Mesenchymal stem cell (in vitro differentiated cells and primary cell): Measurements from ENCODE around the gene C17orf114.

Experiments
- DNase-seq: peaks from one replicate; pipeline ENCODE4 v3.0.0-alpha.2; 2013
- H2AFZ ChIP-seq: one replicate; pipeline ENCODE4 v1.6.1; 2013; ENCODE audit warnings: low read depth, mild to moderate bottlenecking, control low read depth, inconsistent platforms, low read length, moderate library complexity
- H2AK5ac ChIP-seq: 2 replicates; pipeline ENCODE4 v1.6.1; 2013; ENCODE audit warnings: low read length, moderate library complexity, mild to moderate bottlenecking, inconsistent platforms; ENCODE audit not compliant: severe bottlenecking
- H2BK120ac ChIP-seq: one replicate; pipeline ENCODE4 v1.6.1; 2013; ENCODE audit warnings: low read depth, mild to moderate bottlenecking, inconsistent platforms, low read length, moderate library complexity
- H2BK12ac ChIP-seq, 2 experiments: one replicate each; pipeline ENCODE4 v1.6.1; 2013; ENCODE audit warnings: inconsistent platforms in 2 of 2, low read length in 2 of 2, mild to moderate bottlenecking in 2 of 2, moderate library complexity in 2 of 2, control low read depth in 1 of 2
- H2BK15ac ChIP-seq: one replicate; pipeline ENCODE4 v1.6.1; 2013; ENCODE audit warnings: mild to moderate bottlenecking, low read depth, inconsistent platforms; ENCODE audit not compliant: poor library complexity, severe bottlenecking
- H2BK5ac ChIP-seq: 2 replicates; pipeline ENCODE4 v1.6.1; 2013; ENCODE audit warnings: low read depth, mild to moderate bottlenecking, low read length, control low read depth, inconsistent platforms; ENCODE audit not compliant: poor library complexity, severe bottlenecking
- H3K14ac ChIP-seq, 2 experiments: one replicate each; pipeline ENCODE4 v1.6.1; 2013; ENCODE audit warnings: inconsistent platforms in 2 of 2, low read length in 2 of 2, control low read depth in 1 of 2, mild to moderate bottlenecking in 1 of 2, moderate library complexity in 1 of 2
- H3K18ac ChIP-seq, 2 experiments: one replicate each; pipeline ENCODE4 v1.6.1; 2013; ENCODE audit warnings: inconsistent platforms in 2 of 2, low read length in 2 of 2, control low read depth in 1 of 2, low read depth in 1 of 2, mild to moderate bottlenecking in 1 of 2
- H3K23ac ChIP-seq, 2 experiments: one replicate each; pipeline ENCODE4 v1.6.1; 2013; ENCODE audit warnings: inconsistent platforms in 2 of 2, low read length in 2 of 2, mild to moderate bottlenecking in 2 of 2, moderate library complexity in 2 of 2, control low read depth in 1 of 2
- H3K27ac ChIP-seq: 2 replicates; pipeline ENCODE4 v1.5.1; 2013; ENCODE audit warnings: mild to moderate bottlenecking, moderate library complexity, low read length, control low read depth, inconsistent platforms; ENCODE audit not compliant: poor library complexity, severe bottlenecking
- H3K27me3 ChIP-seq, 2 experiments: 2 replicates each; pipeline versions ENCODE4 v1.6.1 to v1.7.0; 2013; ENCODE audit warnings: low read length in 2 of 2, mild to moderate bottlenecking in 2 of 2, moderate library complexity in 2 of 2, control low read depth in 1 of 2, inconsistent platforms in 1 of 2; ENCODE audit not compliant: control insufficient read depth in 1 of 2, insufficient read depth in 1 of 2
- H3K36me3 ChIP-seq, 2 experiments: 2 replicates each; pipeline versions ENCODE4 v1.6.1 to v1.7.0; 2013; ENCODE audit warnings: low read length in 2 of 2, control low read depth in 1 of 2, inconsistent platforms in 1 of 2, low read depth in 1 of 2, mild to moderate bottlenecking in 1 of 2; ENCODE audit not compliant: insufficient read depth in 2 of 2, control insufficient read depth in 1 of 2
- H3K4ac ChIP-seq, 2 experiments: one replicate each; pipeline ENCODE4 v1.6.1; 2013; ENCODE audit warnings: inconsistent platforms in 2 of 2, low read length in 2 of 2, mild to moderate bottlenecking in 2 of 2, moderate library complexity in 2 of 2, control low read depth in 1 of 2, low read depth in 1 of 2
- H3K4me1 ChIP-seq: 2 replicates; pipeline ENCODE4 v1.6.1; 2013; ENCODE audit warnings: low read depth, low read length, control low read depth; ENCODE audit not compliant: control insufficient read depth, insufficient read depth
- H3K4me2 ChIP-seq: 2 replicates; pipeline ENCODE4 v1.6.1; 2013; ENCODE audit warnings: low read length, mild to moderate bottlenecking, inconsistent platforms; ENCODE audit not compliant: poor library complexity, severe bottlenecking
- H3K4me3 ChIP-seq, 2 experiments: 2 replicates each; pipeline versions ENCODE4 v1.5.1 to v1.7.0; 2013; ENCODE audit warnings: low read length in 2 of 2, mild to moderate bottlenecking in 2 of 2, control low read depth in 1 of 2, low read depth in 1 of 2; ENCODE audit not compliant: insufficient read depth in 1 of 2
- H3K79me1 ChIP-seq: replicated peaks from 2 replicates; pipeline ENCODE4 v1.6.1; 2013; ENCODE audit warnings: mild to moderate bottlenecking, control low read depth, low read length, inconsistent platforms; ENCODE audit not compliant: poor library complexity, severe bottlenecking
- H3K9ac ChIP-seq: 2 replicates; pipeline ENCODE4 v1.7.0; 2013; ENCODE audit warnings: mild to moderate bottlenecking, low read length, moderate library complexity
- H3K9me3 ChIP-seq: 2 replicates; pipeline ENCODE4 v1.7.0; 2013; ENCODE audit warnings: mild to moderate bottlenecking, low read length; ENCODE audit not compliant: control insufficient read depth
- H4K8ac ChIP-seq: one replicate; pipeline ENCODE4 v1.6.1; 2013; ENCODE audit warnings: inconsistent platforms, mild to moderate bottlenecking, low read length, moderate library complexity
- H4K91ac ChIP-seq: one replicate; pipeline ENCODE4 v1.6.1; 2013; ENCODE audit warnings: mild to moderate bottlenecking, low read length, inconsistent platforms
- whole genome bisulfite sequencing: methylation state at CpG from one replicate; pipeline ENCODE4 v1.1.7; 2013; ENCODE audit warnings: mixed read lengths; 5-methylcytosine and 5-hydroxymethylcytosine counted together

Gene C17orf114

DNA sequence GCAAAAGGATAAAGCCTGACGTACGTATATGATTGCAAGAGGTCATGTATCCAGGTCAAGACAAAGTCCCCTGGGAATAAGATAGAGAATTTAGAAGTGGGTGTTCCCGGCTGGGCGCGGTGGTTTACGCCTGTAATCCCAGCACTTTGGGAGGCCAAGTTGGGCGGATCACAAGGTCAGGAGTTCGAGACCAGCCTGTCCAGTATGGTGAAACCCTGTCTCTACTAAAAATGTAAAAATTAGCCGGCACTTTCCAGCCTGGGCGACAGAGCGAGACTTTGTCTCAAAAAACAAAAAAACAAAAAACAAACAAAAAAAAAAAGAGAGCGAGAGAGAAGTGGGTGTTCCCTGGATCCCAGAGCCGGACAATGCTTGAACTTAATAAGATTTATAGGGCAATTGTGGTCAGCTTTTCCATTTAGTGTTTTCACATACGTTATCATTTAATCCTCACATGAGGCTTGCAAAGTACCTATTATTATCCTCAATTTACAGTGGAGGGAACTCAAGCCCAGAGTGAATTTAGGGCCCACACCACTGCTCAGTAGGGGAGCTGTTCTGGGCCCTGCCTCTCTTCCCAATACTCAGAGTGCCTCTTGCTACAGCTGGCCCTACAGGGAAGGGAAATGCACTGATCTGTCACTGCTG is 13.8 kb downstream of the C17orf114 start:
- Histone ChIP-seq H2AFZ (no peak overlapping the region), H3K9ac (peak overlapping the region; percentile 86), H2BK12ac (no peak overlapping the region), H3K79me1 (peaks cover 7% of the 10 kb centered on the region), H2BK120ac (no peak overlapping the region), H2AK5ac (no peak overlapping the region), H3K27ac (no peak overlapping the region), H3K4ac (no peak overlapping the region), H2BK5ac (no peak overlapping the region), H3K18ac (no peak overlapping the region), H4K8ac (no peak overlapping the region), H4K91ac (no peak overlapping the region), H3K23ac (no peak overlapping the region), H3K14ac (no peak overlapping the region), H3K27me3 (peaks cover 3 to 23% of the 10 kb centered on the region in 2 experiments), H3K36me3 (no peaks in the 10 kb centered on the region), H3K9me3 (no peaks in the 10 kb centered on the region), H2BK15ac (no peak overlapping the region), H3K4me3 (peak overlapping the region in 1 of 2 experiments; percentile 86), H3K4me1 (peaks cover 15% of the 10 kb centered on the region), H3K4me2 (peak overlapping the region; percentile 100)
- no peak for DNase-seq
- WGBS, result 86% methylated on average over 11 of the region's 14 CpGs

DNA sequence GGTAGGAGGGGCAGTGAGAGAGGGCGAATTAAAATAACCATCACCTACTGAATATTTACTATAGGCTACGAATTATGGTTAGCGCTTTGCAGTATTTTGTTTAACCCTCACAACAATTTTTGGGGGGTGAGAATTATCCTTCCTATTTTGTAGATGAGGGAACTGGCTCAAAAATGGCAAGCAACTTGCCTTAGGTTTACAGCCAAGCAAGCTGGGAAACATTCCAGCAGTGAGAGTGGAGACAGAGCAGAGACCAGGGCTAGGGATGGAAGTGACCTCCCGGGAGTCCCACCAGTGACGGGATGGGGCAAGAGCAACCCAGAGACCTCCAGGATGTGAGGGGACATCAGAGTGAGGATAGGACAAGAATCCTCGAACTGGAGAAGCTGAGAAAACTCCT is 15.6 kb downstream of the C17orf114 start:
- Histone ChIP-seq H3K14ac (no peak overlapping the region), H2AFZ (no peak overlapping the region), H3K79me1 (peaks cover 7% of the 10 kb centered on the region), H3K23ac (peak overlapping the region in 1 of 2 experiments; percentile 9), H2BK120ac (no peak overlapping the region), H3K4me2 (no peak overlapping the region), H3K18ac (no peak overlapping the region), H4K8ac (no peak overlapping the region), H3K27me3 (peaks cover 8 to 34% of the 10 kb centered on the region in 2 experiments), H3K9me3 (no peaks in the 10 kb centered on the region), H3K4me3 (peak overlapping the region in 1 of 2 experiments; percentile 69), H4K91ac (no peak overlapping the region), H2BK12ac (no peak overlapping the region), H3K36me3 (no peaks in the 10 kb centered on the region), H3K4me1 (peaks cover 15% of the 10 kb centered on the region), H3K9ac (peak overlapping the region; percentile 46), H3K27ac (no peak overlapping the region), H3K4ac (no peak overlapping the region), H2BK5ac (no peak overlapping the region), H2AK5ac (no peak overlapping the region), H2BK15ac (no peak overlapping the region)
- no peak for DNase-seq
- 86% methylated on average over 5 of the region's 6 CpGs for WGBS

DNA sequence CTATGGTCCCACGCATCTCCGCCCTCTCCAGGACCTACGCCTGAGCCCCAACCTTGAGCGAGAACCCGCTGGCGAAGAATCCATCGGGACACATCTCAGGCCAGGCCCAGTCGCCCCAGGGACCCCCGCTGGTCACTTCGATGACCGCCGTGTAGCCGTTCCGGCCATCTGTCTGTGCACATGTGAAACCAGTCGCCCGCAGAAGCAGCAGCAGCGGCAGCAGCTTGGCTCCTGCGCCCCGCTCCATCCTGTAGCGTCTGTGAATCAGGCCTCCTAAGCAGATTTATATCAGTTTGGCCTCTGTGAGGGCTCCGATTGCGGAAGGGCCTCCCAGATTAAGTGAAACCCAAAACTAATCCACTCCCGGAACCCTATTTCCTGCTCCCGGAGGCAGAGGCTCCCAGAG is 16.0 kb downstream of the C17orf114 start, which contains the start of gene VMO1:
Gene VMO1, minus strand, starts transcription at position 259 of the 406 bp plus-strand sequence. Its CDS starts 12 bp downstream, at position 247.
- Histone ChIP-seq H3K79me1 (peaks cover 7% of the 10 kb centered on the region), H2BK15ac (no peak within 1 kb of the TSS), H4K8ac (no peak within 1 kb of the TSS), H4K91ac (no peak within 1 kb of the TSS), H2AFZ (no peak within 1 kb of the TSS), H3K9ac (peak within 1 kb of the TSS; percentile 46), H3K4me3 (peak within 1 kb of the TSS in 1 of 2 experiments; percentile 69), H2AK5ac (no peak within 1 kb of the TSS), H3K4me2 (no peak within 1 kb of the TSS), H3K27me3 (peaks cover 8 to 34% of the 10 kb centered on the region in 2 experiments), H2BK5ac (no peak within 1 kb of the TSS), H2BK120ac (no peak within 1 kb of the TSS), H3K18ac (no peak within 1 kb of the TSS), H2BK12ac (no peak within 1 kb of the TSS), H3K9me3 (no peaks in the 10 kb centered on the region), H3K4me1 (peaks cover 15% of the 10 kb centered on the region), H3K23ac (peak within 1 kb of the TSS in 1 of 2 experiments; percentile 9), H3K4ac (no peak within 1 kb of the TSS), H3K27ac (no peak within 1 kb of the TSS), H3K36me3 (no peaks in the 10 kb centered on the region), H3K14ac (no peak within 1 kb of the TSS)
- WGBS, result 91% methylated on average over 20 of the region's 24 CpGs
- DNase-seq, result no peak

DNA sequence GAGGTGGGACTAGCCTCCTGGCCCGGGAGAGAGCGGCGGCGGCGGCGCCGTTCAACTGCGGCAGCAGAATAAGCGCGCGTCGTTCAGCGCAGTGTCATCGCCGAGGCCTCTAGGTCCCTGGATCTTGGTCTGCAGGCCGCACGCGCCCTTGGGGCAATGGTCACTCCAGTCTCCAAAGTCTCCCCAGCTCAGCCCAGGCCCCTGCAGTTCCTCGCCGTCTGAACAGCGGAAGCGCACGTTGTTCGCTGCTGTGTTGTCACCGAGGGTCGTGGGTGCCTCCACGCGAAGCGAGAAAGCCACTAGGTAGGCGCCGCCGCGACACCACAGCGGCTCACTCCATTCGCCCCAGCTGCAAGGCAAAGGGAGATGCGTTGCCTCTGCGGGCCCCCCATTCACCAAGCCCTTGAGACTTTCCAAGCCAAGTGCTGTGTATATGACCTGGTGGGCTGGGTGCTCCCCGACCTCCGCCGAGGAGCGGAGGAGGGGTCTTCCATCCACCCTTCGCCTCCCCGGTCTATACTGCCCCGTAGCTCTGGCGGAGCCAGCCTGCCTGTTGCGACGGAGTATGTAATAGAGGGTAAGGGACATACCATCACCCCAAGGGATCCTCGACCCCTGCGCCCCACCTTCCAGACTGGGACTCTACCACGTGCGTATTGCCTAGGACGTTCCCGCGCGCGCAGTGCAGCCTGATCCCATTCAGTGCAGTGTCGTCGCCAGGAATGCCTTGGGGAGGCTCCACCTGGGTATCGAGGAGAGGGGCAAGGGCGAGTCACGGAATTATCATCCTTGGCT is 16.6 kb downstream of the C17orf114 start:
- Histone ChIP-seq H3K23ac (no peak overlapping the region), H2AK5ac (no peak overlapping the region), H3K18ac (no peak overlapping the region), H4K91ac (no peak overlapping the region), H3K9ac (peak overlapping the region; percentile 46), H3K27ac (no peak overlapping the region), H2BK120ac (no peak overlapping the region), H4K8ac (no peak overlapping the region), H2AFZ (no peak overlapping the region), H3K4ac (no peak overlapping the region), H2BK5ac (no peak overlapping the region), H3K36me3 (no peaks in the 10 kb centered on the region), H3K4me3 (peak overlapping the region in 1 of 2 experiments; percentile 69), H3K14ac (no peak overlapping the region), H2BK15ac (no peak overlapping the region), H3K9me3 (no peaks in the 10 kb centered on the region), H3K4me2 (no peak overlapping the region), H2BK12ac (no peak overlapping the region), H3K79me1 (peaks cover 7% of the 10 kb centered on the region), H3K4me1 (peaks cover 15% of the 10 kb centered on the region), H3K27me3 (peaks cover 8 to 39% of the 10 kb centered on the region in 2 experiments)
- no peak for DNase-seq
- WGBS, result 93% methylated on average over 61 of the region's 61 CpGs
